Measurements from ENCODE around the gene BCAP31. TPM values are rescaled to one million over a fixed set of nuclear protein-coding genes. Genes with fewer than 3 reads are reported as not detected.

The BCAP31 gene
- total RNA-seq, 1 donor from 2014 or later = 126 TPM

- TF ChIP-seq POLR2AphosphoS5 (IDR thresholded peaks at IDR 0.05; ENCODE audit: insufficient read depth in 1 of 2, low read depth in 1 of 2) (no peak), CTCF (IDR thresholded peaks at IDR 0.05) (no peak), POLR2A (IDR thresholded peaks at IDR 0.05) (no peak)
- Histone ChIP-seq H3K27me3 (no peaks in the 10 kb centered on the region), H3K27ac (no peak overlapping the region), H3K4me3 (no peak overlapping the region), H3K4me1 (peaks cover 30% of the 10 kb centered on the region), H3K9me3 (no peaks in the 10 kb centered on the region), H3K36me3 (no peaks in the 10 kb centered on the region)
- intact Hi-C loops (cut with DNase I) = no loop called here
- no peak for DNase-seq (ENCODE audit: extremely low spot score in 2 of 2)
These were observed 43.5 kb upstream of the BCAP31 start for GRCh38 chrX:153767674-153768055.

- intact Hi-C loops (cut with DNase I) = no loop called here
- no peak for DNase-seq (ENCODE audit: extremely low spot score in 2 of 2)
- Histone ChIP-seq H3K27ac (no peak overlapping the region), H3K36me3 (no peaks in the 10 kb centered on the region), H3K4me3 (no peak overlapping the region), H3K4me1 (peaks cover 30% of the 10 kb centered on the region), H3K27me3 (no peaks in the 10 kb centered on the region), H3K9me3 (no peaks in the 10 kb centered on the region)
- no peak for TF ChIP-seq POLR2A (IDR thresholded peaks at IDR 0.05)
- TF ChIP-seq POLR2AphosphoS5 (IDR thresholded peaks at IDR 0.05; ENCODE audit: insufficient read depth in 1 of 2, low read depth in 1 of 2) = no peak
- TF ChIP-seq CTCF (IDR thresholded peaks at IDR 0.05) = no peak
These were observed 42.9 kb upstream of the BCAP31 start for GRCh38 chrX:153766871-153767673.

GRCh38 chrX:153766098-153766817 lies 42.1 kb upstream of the BCAP31 start:
- TF ChIP-seq POLR2A (IDR thresholded peaks at IDR 0.05) = no peak
- peak in 1 of 2 donors; percentile 33 for TF ChIP-seq POLR2AphosphoS5 (IDR thresholded peaks at IDR 0.05; ENCODE audit: insufficient read depth in 1 of 2, low read depth in 1 of 2)
- Histone ChIP-seq H3K27ac (peak overlapping the region; percentile 38), H3K27me3 (no peaks in the 10 kb centered on the region), H3K4me1 (peaks cover 30% of the 10 kb centered on the region), H3K36me3 (no peaks in the 10 kb centered on the region), H3K4me3 (peak overlapping the region; percentile 21 to 28), H3K9me3 (no peaks in the 10 kb centered on the region)
- intact Hi-C loops (cut with DNase I) = no loop called here
- no peak for DNase-seq (ENCODE audit: extremely low spot score in 2 of 2)

GRCh38 chrX:153765138-153766079 lies 41.2 kb upstream of the BCAP31 start:
- no peak for DNase-seq (ENCODE audit: extremely low spot score in 2 of 2)
- Histone ChIP-seq H3K9me3 (no peaks in the 10 kb centered on the region), H3K27me3 (no peaks in the 10 kb centered on the region), H3K4me1 (peaks cover 30% of the 10 kb centered on the region), H3K4me3 (peak overlapping the region; percentile 21 to 28), H3K27ac (peak overlapping the region; percentile 38), H3K36me3 (no peaks in the 10 kb centered on the region)
- TF ChIP-seq POLR2A (IDR thresholded peaks at IDR 0.05) = no peak
- no peak for TF ChIP-seq CTCF (IDR thresholded peaks at IDR 0.05)
- no peak for TF ChIP-seq POLR2AphosphoS5 (IDR thresholded peaks at IDR 0.05; ENCODE audit: insufficient read depth in 1 of 2, low read depth in 1 of 2)
- intact Hi-C loops (cut with DNase I) = no loop called here

- Histone ChIP-seq H3K4me1 (peaks cover 30% of the 10 kb centered on the region), H3K27me3 (no peaks in the 10 kb centered on the region), H3K27ac (peak overlapping the region; percentile 38), H3K9me3 (no peaks in the 10 kb centered on the region), H3K36me3 (no peaks in the 10 kb centered on the region), H3K4me3 (peak overlapping the region; percentile 18 to 28)
- intact Hi-C loops (cut with DNase I) = no loop called here
- no peak for DNase-seq (ENCODE audit: extremely low spot score in 2 of 2)
- TF ChIP-seq POLR2AphosphoS5 (IDR thresholded peaks at IDR 0.05; ENCODE audit: insufficient read depth in 1 of 2, low read depth in 1 of 2) = no peak
These were observed 40.6 kb upstream of the BCAP31 start for GRCh38 chrX:153764786-153765137.

Measured in vagina (tissue), 2 donors.